GM13976 (cell line): ENCODE measurements around the gene NAT14.
A peak's percentile ranks its signal among the peaks of the same experiment; 100 is the strongest.

Experiments
- DNase-seq: peaks from one replicate; pipeline ENCODE4 v3.0.0; 2012; ENCODE audit warnings: low spot score
- CTCF ChIP-seq: IDR thresholded peaks from 2 replicates; pipeline ENCODE4 v1.5.1; 2012; ENCODE audit warnings: borderline replicate concordance, mild to moderate bottlenecking; ENCODE audit not compliant: insufficient read depth; ENCODE audit errors: extremely low read depth, missing control alignments, control extremely low read depth
- in situ Hi-C: fragments of 300-500 bp; cut with MboI; formaldehyde crosslinking; loops from one replicate; pipeline ENCODE4 v1.12.0; 2022; ENCODE audit warnings: low sequenced_read_pairs, mixed read lengths, inconsistent platforms; ENCODE audit not compliant: unreplicated experiment

The NAT14 gene

GRCh38 chr19:55453511-55454260, 31.3 kb upstream of the NAT14 start:
- in situ Hi-C loops, result no loop called here
- no peak for TF ChIP-seq CTCF
- DNase-seq, result no peak

GRCh38 chr19:55454787-55455243, 30.2 kb upstream of the NAT14 start:
- peak; percentile 75 for DNase-seq
- in situ Hi-C loops, result no loop called here
- TF ChIP-seq CTCF, result peak; percentile 68

GRCh38 chr19:55455576-55456235, 29.3 kb upstream of the NAT14 start:
- DNase-seq, result no peak
- in situ Hi-C loops, result no loop called here
- no peak for TF ChIP-seq CTCF

- TF ChIP-seq CTCF, result no peak
- no peak for DNase-seq
- in situ Hi-C loops, result no loop called here
Observed at GRCh38 chr19:55456347-55456746, 28.6 kb upstream of the NAT14 start.

- no peak for DNase-seq
- no peak for TF ChIP-seq CTCF
- in situ Hi-C loops, result no loop called here
Observed at GRCh38 chr19:55457683-55458457, 27.1 kb upstream of the NAT14 start.

- TF ChIP-seq CTCF, result no peak
- no peak for DNase-seq
- in situ Hi-C loops, result no loop called here
Observed at GRCh38 chr19:55459551-55459949, 25.4 kb upstream of the NAT14 start.
